CD4-positive, alpha-beta T cell treated with Interleukin-4 for 4 hours (primary cell): ENCODE results near the gene FBXO48.
"Not testable (repeated sequence)": the region's sequence is repeated elsewhere in the genome, so short reads cannot be mapped to it uniquely, and the experiment has no call there.

Experiments used
- DNase-seq: peaks from one replicate; pipeline ENCODE4 v3.0.0-alpha.2; 2020

FBXO48 gene, protein sequence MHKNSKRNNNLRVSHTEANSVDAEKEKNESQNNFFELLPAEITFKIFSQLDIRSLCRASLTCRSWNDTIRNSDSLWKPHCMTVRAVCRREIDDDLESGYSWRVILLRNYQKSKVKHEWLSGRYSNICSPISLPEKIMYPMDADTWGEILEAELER

DNA sequence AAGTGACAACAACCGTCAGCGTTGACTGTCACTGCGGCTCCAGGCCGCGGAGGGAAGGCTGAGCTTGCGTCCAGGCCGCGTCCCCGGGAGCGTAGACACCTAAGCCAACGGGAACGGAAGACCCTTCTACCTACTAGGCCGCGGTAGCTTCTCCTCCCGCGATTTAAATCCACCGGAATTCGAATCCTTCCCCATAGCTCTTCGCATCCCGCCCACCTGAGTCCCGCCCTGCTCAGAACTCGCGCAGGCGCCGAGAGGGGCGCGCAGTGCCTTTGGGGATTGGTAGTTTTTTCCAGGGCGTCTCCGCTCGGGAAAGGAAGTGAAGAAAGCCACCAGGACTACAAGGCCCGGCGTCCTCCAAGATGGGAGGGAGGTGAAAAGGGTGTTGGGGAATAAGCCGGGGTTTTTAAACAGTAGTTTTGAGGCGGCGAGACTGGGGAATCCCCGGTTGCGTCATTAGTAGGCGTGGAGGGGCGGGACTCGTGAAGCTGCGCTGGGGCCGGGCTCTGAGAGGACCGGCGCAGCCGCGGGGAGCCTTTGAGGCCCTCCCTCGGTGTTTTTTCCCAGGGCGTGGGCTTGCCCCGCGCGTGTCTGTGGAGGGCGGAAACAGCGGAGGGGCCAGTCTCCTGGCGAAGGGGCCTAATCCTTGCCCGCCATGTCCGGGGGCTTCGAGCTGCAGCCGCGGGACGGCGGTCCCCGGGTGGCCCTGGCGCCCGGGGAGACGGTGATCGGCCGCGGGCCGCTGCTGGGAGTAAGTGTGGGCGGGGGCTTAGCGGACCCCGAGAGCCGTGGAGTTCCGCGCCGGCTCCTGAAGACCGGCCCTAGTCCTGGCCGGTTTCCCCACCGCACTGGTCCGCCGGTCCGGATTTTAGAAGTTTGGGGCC lies at the start of gene FBXO48, which contains the start of gene APLF:
Gene FBXO48, minus strand, starts transcription at position 218 of the 884 bp plus-strand sequence. CDS start 2,149 bp downstream, outside the sequence.
Gene APLF, plus strand, starts transcription at position 509 of the 884 bp plus-strand sequence. Its CDS starts 147 bp downstream, at position 656.
- DNase-seq = peak; percentile 99

DNA sequence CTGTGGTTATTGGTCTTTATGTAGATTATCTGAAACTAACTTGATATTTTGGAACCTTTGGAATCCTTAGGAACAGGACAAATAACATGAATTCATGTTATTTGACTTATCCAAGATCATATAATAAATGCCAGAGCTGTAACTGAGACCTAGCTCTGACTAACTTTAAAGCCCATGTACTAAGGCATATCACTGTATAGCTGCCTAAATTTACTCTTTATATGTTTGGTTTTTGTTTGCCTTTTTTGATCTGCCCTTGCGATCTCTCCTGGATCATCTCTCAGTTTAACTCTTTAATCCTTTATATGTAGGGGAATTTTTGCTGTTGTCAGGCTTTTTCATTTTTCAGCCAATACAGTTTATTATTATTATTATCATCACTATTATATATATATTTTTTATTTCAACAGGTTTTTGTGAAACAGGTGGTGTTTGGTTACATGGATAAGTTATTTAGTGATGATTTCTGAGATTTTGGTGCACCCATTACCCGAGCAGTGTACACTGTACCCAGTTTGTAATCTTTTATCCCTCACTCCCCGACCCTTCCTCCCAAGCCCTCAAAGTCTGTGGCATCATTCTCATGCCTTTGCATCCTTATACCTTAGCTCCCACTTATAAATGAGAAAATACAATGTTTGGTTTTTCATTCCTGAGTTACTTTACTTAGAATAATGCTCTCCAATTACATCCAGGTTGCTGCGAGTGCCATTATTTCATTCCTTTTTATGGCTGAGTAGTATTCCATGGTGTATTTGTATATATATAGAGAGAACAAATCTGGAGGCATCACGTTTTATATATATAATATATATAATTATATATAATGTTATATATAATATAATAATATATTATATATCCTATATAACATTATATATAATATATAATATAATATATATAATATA lies 49.2 kb upstream of the FBXO48 start:
- no peak for DNase-seq

DNA sequence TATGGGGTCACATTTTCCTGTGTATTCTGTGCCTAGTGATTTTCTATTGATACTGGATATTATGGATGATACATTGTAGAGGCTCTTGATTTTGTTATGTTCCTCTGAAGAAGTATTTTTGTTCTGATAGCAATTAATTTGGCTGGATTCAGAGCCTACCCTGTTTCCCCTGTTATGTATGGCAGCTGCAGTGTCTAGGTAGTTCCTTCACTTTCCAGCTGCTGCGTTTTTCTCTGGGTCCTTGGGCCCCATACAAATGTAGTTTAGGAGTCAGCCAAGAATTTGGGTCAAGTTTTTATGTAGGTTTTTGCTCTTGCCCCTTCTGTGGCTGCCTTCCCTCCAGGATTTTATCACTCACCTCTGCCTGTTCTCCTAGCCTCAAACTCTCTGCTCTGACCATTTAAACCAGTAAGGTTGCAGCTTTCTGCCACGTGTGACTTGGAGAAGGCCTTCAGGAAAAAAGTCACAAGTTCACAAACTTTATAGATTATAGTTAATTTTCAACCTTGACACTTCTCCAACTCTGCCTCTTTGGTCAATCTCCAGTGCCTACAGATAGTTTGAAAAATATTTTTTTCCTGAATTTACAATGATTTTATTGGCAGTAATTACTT lies 47.3 kb upstream of the FBXO48 start:
- no peak for DNase-seq

DNA sequence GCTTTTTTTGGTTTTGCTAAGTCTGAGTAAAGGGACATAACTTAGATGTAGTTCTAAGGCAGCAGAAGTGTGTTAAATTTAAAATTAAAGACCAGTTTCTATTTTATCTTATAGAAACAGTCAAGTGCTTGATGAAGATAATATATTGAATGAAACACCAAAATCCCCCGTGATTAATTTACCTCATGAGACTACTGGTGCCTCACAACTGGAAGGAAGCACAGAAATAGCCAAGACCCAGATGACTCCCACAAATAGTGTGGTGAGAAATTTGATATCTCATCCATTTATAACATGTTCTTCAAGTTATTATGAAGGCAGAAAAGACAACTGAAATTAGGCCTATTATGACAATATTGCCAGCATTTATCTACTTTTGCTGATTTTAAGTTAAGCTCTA lies 45.9 kb upstream of the FBXO48 start:
- DNase-seq = no peak

DNA sequence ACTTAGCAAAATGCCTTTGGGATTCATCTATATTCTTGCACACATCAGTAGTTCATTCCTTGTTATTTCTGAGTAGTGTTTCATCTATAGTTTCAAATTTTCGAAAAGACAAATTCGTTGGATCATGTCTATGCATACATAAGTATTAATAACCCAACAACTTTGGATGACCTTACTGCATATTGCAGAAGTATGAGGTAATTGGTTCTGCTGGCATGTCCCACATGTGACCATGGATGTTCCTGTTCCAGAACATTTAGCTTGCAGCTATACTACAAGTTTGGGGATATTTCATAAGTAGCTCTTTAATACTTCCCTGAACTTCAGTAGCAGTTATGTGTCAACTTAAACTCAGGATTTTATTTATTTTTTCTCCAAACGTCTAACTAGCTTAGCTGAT lies 45.2 kb upstream of the FBXO48 start:
- DNase-seq = no peak

DNA sequence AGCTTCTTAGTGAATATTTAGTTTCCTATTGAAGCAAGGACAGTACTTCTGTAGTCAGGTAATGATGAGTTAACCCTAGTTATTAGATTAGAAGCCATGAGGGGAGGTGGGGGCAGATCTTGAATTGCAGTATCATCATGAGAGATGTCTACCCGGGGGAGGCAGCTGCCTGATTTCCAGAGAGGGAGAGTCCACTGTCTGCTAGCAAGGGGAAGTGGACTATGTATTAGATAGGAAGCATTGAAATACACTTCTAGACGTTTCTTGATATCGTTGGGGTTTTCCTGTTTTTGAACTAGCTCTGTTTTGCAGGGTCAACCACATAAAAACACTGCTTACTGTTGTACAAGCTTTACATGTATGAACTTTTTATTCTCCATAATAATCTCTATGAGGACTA lies 39.1 kb upstream of the FBXO48 start:
- peak; percentile 29 for DNase-seq

DNA sequence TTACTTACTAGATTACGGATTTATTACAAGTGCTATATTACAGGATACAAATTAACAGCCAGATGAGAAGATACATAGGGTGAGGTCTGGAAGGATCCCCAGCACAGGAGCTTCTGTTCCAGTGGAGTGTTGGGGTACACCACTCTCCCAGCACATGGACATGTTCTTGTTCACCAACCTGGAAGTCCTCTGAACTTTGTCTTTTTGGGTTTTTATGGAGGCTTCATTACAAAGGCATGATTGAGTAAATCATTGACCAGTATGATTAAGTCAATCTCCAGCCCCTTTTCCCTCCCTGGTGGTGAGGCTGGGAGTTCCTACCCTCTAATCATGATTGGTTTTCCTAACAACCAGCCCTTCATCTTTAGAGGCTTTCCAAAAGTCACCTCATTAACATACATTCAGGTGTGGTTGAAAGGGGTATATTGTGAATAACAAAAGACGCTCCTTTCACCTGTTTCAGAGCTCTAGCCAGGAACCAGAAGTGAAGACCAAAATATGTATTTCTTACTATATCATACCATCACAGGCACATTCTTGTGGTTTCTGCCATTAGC lies 38.6 kb upstream of the FBXO48 start:
- no peak for DNase-seq

DNA sequence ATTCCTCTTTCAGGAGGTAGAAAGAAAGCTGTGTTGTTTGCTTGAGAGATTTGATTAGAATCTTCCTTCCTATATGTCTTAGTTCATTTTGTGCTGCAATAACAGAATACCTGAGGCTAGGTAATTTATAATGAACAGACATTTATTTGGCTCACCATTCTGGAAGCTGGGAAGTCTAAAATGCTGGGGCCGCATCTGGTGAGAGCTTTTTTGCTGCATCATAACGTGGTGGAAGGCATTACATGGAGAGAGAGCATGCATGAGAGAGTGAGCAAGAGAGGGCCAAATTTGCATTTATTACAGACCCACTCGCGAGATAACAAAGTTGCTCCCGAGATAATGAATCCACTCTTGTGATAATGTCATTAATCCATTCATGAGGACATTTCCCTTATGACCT lies 34.7 kb upstream of the FBXO48 start:
- DNase-seq = no peak

DNA sequence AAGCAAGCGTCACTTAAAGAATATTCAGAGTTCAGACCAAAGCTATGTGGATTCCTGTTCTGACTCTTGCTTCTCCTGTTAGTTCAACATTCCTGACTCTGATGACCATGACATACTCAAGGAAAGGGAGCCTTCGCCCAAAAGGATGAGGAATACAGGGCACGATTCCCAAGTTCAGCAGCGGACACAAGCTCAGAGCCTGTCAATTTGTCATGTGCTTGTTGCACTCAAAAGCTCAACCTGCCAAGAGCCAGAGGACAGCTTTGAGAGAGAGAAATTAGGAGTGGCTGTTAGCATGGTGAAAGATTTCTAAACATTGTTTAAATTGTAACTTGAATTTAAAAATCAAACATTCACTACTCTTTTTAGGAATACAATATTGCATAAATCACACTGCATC lies 33.6 kb upstream of the FBXO48 start:
- no peak for DNase-seq

DNA sequence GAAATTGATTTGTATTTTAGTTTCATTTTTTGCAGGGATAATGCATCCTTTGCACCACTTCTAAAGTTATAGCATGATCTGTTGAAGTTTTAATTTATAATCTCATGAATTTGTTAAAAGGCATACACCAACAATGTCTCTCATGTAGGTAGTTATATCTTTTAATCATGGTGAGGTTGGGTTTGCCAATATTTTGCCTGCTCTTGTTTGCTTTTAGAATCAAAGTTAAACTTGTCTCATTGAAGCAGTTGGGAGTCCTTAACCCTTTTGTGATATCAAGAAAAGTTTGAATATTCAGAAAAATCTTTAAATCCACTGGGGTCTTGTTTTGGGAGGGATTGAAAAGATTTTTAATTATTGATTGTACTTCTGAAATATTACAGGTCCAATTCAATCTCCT lies 32.0 kb upstream of the FBXO48 start:
- DNase-seq = no peak

DNA sequence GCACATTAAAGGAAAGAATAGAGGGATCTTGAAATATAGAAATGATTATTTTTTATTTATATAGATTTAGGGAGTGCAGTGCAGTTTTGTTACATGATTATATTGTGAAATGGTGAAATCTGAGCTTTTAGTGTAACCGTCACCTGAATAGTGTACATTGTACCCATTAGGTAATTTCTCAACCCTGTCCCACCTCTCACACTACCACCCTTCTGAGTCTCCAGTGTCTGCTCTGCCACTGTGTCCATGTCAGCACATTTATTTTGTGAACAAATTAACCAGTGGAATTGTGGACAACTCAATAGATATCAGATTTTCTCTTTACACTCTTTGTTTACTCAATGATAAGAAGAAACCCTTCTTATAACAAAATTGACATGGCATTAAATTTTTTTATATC lies 24.5 kb upstream of the FBXO48 start:
- no peak for DNase-seq

DNA sequence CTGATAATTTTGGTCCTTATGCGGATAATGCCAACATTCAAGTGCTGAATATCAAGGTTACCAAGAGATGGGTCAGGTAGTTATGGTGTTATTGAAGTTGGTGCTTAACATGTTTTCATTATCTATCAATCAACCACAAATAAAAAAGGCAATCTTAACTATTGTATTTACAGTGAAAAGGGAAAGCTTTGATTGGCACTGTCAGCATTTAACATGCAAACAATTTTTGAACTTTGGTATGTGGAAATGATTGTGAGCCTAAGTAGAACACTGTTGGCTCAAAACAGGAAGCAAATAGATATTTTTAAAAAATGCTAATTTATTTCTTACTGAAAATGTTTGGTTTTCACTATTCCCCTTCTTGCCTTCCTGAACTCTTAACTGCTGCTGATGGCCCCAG lies 22.2 kb upstream of the FBXO48 start:
- DNase-seq = no peak

DNA sequence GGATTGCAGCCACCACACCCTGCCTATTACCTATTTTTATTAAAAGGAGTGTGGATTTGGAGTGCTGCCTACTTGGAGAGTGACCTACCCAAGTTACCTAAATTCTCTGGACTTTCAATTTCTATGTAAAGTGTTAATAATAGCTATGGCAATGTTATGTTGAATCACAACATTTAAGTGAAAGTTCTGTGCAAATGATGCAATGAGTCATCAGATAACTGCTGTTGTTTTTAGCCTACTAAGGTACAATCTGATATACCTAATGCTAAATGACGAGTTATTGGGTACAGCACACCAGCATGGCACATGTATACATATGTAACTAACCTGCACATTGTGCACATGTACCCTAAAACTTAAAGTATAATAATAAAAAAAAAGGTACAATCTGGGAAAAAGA lies 21.5 kb upstream of the FBXO48 start:
- DNase-seq = not testable (repeated sequence)

DNA sequence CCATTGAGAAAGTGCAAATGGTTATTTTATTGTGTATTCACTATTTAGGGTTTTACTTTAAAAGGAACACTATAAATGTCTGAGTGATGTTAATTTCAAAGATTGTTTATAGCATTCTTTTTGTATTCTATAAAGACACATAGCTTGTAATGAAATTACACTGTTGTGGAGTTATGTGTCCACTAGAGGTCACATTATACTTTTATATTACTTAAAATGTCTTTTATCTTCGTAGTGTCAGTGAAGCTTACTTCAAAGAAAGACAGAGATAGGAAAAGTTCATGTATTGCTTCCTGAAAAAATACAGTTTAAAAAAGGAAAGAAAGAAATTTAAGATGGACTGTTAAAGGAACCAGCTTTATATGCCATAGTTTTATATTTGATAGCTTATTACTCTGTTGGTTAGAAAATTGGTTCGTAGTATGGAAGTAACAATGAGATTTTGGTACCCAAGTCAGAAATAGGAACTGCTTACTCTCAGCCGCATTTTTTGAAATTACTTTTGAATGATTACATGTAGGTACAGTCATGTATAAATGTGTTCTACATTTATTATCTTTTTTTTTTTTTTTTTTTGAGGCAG lies 20.8 kb upstream of the FBXO48 start:
- DNase-seq = peak; percentile 35

DNA sequence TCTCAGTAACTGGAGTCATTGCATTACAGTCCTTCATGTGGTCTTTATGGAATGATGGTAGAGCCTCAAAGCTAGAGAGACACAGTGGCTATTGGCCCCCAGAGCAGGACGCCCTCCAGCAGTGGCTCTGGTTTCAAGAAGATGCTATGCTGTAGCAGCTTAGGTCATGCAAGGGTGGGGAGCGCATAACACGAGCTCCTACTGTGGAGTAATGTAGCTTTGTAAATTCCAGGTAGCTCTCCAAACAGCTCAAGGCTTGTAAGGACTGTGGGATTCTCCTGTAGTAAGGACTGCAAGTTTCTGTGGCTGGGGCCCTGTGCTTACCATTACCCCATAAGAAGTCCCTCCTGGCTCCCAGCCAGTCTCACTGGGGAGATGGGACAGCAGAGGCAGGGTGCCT lies 15.9 kb upstream of the FBXO48 start:
- DNase-seq = no peak

DNA sequence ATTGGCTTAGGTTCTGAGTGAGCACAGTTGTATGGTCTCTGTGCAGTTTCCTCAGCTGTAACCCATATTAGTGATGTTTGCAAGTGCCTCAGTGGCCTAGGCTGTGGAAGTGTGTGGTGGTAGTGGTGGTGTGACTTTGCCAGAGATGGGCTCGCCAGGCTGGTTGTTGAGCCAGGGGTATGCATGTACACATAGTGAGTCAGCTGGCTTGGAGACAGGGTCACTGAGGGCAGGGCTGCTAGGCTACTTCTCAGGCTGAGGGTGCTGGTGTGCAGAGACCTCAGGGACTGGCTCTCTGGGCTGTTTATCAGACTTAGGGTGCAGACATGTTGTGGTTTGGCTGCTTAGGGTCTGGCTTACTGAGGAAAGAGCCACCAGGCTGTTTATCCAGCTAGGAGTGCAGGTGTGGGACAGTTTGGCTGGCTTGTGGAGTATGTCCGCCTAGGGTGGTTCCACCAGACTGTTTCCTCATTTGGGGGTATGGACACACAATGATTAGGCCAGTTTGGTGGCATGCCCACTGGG lies 15.3 kb upstream of the FBXO48 start:
- no peak for DNase-seq

DNA sequence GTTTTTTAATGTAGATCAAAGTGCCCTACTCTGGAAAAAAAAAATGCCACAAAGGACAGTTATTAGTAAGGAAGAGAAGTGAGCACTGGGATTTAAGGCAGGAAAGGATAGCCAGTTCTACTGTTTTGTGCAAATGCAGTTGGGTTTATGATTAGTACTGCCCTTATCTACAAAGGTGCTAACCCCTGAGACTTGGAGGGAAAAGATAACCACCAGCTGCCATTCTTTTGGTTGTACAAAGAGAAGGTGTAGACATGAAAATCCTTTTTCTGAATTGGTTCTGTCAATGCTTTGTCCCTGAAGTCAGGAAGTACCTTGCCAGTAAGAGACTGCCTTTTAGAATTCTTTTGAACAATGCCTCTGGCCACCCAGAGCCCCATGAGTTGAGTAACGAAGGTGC lies 11.6 kb upstream of the FBXO48 start:
- no peak for DNase-seq

DNA sequence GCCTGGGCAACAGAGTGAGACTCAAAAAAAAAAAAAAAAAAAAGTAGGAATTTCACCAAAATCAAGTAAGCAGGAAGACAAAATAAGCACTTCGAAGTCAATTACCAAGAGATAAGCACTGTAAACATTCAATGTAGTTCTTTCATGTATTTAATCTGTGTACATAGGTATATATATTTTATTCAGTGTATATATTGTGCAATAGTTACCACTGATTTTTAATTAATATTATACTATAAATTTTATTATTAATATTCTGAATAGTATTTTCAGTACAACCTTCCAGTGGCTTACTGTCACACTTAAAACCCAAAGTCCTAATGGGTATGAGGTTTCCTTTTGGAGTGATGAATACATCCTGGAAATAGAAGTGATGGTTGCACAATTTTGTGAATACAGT lies 9.4 kb upstream of the FBXO48 start:
- no peak for DNase-seq

DNA sequence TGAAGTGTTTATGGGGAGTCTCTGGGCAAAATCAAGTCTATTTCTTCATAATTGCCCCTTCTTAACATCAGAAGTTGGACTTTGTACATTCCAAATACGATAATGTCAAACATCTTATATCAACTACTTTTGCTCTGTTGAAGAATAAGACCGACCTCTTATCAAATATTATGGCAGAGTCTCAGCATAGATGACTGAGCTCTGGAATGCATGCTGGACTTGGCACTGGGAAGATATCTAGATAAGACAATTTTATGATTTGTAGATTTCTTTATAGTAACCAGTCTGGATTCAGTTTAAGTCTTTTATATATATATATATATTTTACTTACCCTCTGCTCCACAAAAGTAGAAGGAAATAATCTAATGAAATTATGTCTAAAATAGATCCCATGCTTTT lies 8.5 kb upstream of the FBXO48 start:
- DNase-seq = no peak

DNA sequence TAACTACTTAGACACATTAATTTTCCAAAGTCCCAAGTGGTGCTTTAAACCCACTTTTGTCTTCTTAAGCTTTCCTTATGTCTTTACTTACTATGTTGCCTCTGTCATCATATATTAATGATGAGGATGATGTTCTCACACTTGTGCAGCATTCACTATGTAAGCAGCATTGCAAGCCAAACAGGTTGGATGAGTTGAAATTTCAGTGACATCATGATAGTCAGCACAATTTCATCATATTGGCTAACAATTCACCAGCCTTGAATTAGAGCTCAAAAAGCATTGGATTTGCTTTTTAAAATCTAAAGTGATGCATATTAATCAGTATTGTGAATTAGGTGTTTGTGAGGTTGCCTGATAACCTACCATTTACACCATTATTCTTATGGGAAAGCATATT lies 8.0 kb upstream of the FBXO48 start:
- no peak for DNase-seq

DNA sequence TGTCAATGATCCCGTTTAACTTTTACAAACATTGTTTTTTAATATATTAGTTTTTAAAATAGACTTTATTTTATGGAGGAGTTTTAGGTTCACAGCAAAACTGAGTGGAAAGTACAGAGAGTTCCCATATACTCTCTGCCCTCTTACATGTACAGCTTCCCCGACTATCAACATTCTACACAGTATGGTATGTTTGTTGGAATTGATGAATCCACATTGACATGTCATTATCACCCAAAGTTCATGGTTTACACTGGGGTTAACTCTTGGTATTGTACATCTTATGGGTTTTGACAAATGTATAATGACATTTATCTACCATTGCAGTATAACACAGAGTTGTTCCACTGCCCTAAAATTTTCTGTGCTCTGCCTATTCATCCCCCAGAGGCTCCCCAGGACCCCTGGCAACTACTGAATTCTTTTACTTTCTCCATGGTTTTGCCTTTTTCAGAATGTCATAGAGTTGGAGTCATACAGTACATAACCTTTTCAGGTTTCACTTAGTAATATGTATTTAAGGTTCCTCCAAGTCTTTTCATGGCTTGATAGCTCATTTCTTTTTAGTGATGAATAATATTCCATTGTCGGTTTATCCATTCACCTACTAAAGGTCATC lies 5.8 kb upstream of the FBXO48 start:
- no peak for DNase-seq

DNA sequence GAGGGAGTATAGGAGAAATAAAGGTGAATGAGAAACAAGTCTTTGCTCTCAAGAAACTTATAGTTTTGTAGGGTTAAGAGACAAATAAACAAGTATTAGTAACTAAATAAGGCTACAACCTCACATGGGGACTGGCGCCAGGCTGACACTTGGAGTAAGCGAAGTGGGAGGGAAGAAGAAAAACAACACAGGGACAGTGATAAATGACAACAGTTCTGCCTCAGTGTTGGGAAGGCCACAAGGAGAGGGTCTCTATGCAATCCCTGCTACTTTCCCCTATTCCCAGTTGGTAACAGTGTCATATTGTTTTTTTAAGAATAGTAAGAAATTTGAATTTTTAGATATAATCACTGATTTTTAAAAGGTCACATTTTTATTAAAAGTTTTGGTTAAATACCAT lies 4.3 kb upstream of the FBXO48 start:
- DNase-seq = no peak
